HEK293 (cell line): ENCODE results near the gene BDKRB2.

Experiments
- CTCF ChIA-PET: fragments of 350-600 bp; formaldehyde crosslinking; extraction: SDS; loops from one replicate; lab custom pipeline; 2021; ENCODE audit warnings: antibody characterized with exemption; lab: Yijun Ruan, JAX
- POLR2A ChIA-PET: fragments of 300-600 bp; formaldehyde crosslinking; extraction: SDS; loops from one replicate; lab custom pipeline; 2020; ENCODE audit warnings: antibody characterized with exemption, inconsistent platforms; lab: Yijun Ruan, JAX
- H3K27ac ChIP-seq: fragments of 200-500 bp; sonication (Bioruptor generic); 2 replicates; pipeline ENCODE4 v1.5.1; 2014; ENCODE audit warnings: low read depth, low read length, control low read depth, inconsistent platforms; ENCODE audit errors: extremely low read depth
- H3K36me3 ChIP-seq, 2 experiments: fragments of 200-500 bp in 1 of 2; sonication (Bioruptor generic) in 1 of 2; 1 replicate in 1 of 2; 2 replicates in 1 of 2; pipeline ENCODE4 v1.5.1; 2014 to 2017; ENCODE audit warnings: inconsistent platforms in 2 of 2, low read length in 2 of 2; ENCODE audit not compliant: control insufficient read depth in 2 of 2, insufficient read depth in 1 of 2
- H3K4me1 ChIP-seq: fragments of 200-500 bp; sonication (Bioruptor generic); 2 replicates; pipeline ENCODE4 v1.5.1; 2014; ENCODE audit warnings: mild to moderate bottlenecking, low read length, inconsistent platforms; ENCODE audit not compliant: control insufficient read depth, insufficient read depth
- H3K4me3 ChIP-seq: 2 replicates; pipeline ENCODE4 v1.5.1; 2011; ENCODE audit warnings: low read depth, mild to moderate bottlenecking, control low read depth, low read length, moderate library complexity
- H3K9me3 ChIP-seq: fragments of 200-500 bp; sonication (Bioruptor generic); 2 replicates; pipeline ENCODE4 v1.5.1; 2014; ENCODE audit warnings: low read depth, low read length, inconsistent platforms; ENCODE audit not compliant: control insufficient read depth, insufficient read depth
- FEZF1 ChIP-seq: fragments of 450-650 bp; formaldehyde crosslinking; IDR thresholded peaks from 2 replicates; pipeline ENCODE4 v1.5.1; 2016; ENCODE audit warnings: missing biosample characterization, missing genetic modification characterization
- ZEB2 ChIP-seq: fragments of 450-650 bp; formaldehyde crosslinking; IDR thresholded peaks from 2 replicates; pipeline ENCODE4 v1.5.1; 2016; ENCODE audit warnings: missing biosample characterization, missing genetic modification characterization
- ZIC2 ChIP-seq: fragments of 450-650 bp; formaldehyde crosslinking; IDR thresholded peaks from 2 replicates; pipeline ENCODE4 v1.5.1; 2016; ENCODE audit warnings: missing biosample characterization, missing genetic modification characterization
- ZNF274 ChIP-seq, 2 experiments: fragments of 200-500 bp in 1 of 2; fragments of 450-650 bp in 1 of 2; sonication (Bioruptor generic) in 1 of 2; formaldehyde crosslinking in 1 of 2; IDR thresholded peaks; 2 replicates each; pipeline versions ENCODE4 v1.5.1 to v1.6.1; 2014 to 2016; ENCODE audit warnings: borderline replicate concordance in 1 of 2, inconsistent platforms in 1 of 2, low read length in 1 of 2, missing biosample characterization in 1 of 2, missing genetic modification characterization in 1 of 2
- ZNF501 ChIP-seq: fragments of 450-650 bp; formaldehyde crosslinking; IDR thresholded peaks from 2 replicates; pipeline ENCODE4 v1.5.1; 2016; ENCODE audit warnings: missing biosample characterization, missing genetic modification characterization
- ZNF521 ChIP-seq: fragments of 450-650 bp; formaldehyde crosslinking; IDR thresholded peaks from 2 replicates; pipeline ENCODE4 v1.5.1; 2017; ENCODE audit warnings: missing biosample characterization, mild to moderate bottlenecking, missing genetic modification characterization
- ZNF530 ChIP-seq: fragments of 450-650 bp; formaldehyde crosslinking; IDR thresholded peaks from 2 replicates; pipeline ENCODE4 v1.5.1; 2016; ENCODE audit warnings: low read depth, missing biosample characterization, missing genetic modification characterization
- ZNF558 ChIP-seq: fragments of 450-650 bp; formaldehyde crosslinking; IDR thresholded peaks from 2 replicates; pipeline ENCODE4 v1.5.1; 2016; ENCODE audit warnings: missing biosample characterization, missing genetic modification characterization
- ZNF585B ChIP-seq: fragments of 450-650 bp; formaldehyde crosslinking; IDR thresholded peaks from 2 replicates; pipeline ENCODE4 v1.5.1; 2016; ENCODE audit warnings: missing biosample characterization, missing genetic modification characterization
- ZNF701 ChIP-seq: fragments of 450-650 bp; formaldehyde crosslinking; IDR thresholded peaks from 2 replicates; pipeline ENCODE4 v1.5.1; 2016; ENCODE audit warnings: missing biosample characterization, missing genetic modification characterization
- ZNF777 ChIP-seq: fragments of 450-650 bp; formaldehyde crosslinking; IDR thresholded peaks from 2 replicates; pipeline ENCODE4 v1.5.1; 2017; ENCODE audit warnings: missing biosample characterization, missing genetic modification characterization, borderline replicate concordance
- ZSCAN16 ChIP-seq: fragments of 450-650 bp; formaldehyde crosslinking; IDR thresholded peaks from 2 replicates; pipeline ENCODE4 v1.5.1; 2016; ENCODE audit warnings: missing biosample characterization, missing genetic modification characterization
- TF ChIP-seq, protein P1 (sequence below): fragments of 450-650 bp; formaldehyde crosslinking; IDR thresholded peaks from 2 replicates; pipeline ENCODE4 v1.5.1; 2016; ENCODE audit warnings: missing biosample characterization, missing genetic modification characterization
- TF ChIP-seq, protein P2 (sequence below): fragments of 450-650 bp; formaldehyde crosslinking; IDR thresholded peaks from 2 replicates; pipeline ENCODE4 v1.5.1; 2017; ENCODE audit warnings: missing biosample characterization, missing genetic modification characterization
- TF ChIP-seq, protein P3 (sequence below): fragments of 450-650 bp; formaldehyde crosslinking; IDR thresholded peaks from 2 replicates; pipeline ENCODE4 v1.5.1; 2017; ENCODE audit warnings: missing biosample characterization, missing genetic modification characterization
- TF ChIP-seq, protein P4 (sequence below): fragments of 450-650 bp; formaldehyde crosslinking; IDR thresholded peaks from 2 replicates; pipeline ENCODE4 v1.5.1; 2016; ENCODE audit warnings: missing biosample characterization, missing genetic modification characterization, low read depth
- TF ChIP-seq, protein P5 (sequence below): fragments of 450-650 bp; formaldehyde crosslinking; IDR thresholded peaks from 2 replicates; pipeline ENCODE4 v1.5.1; 2016; ENCODE audit warnings: missing biosample characterization, missing genetic modification characterization, borderline replicate concordance
- TF ChIP-seq, protein P6 (sequence below): fragments of 450-650 bp; formaldehyde crosslinking; IDR thresholded peaks from 2 replicates; pipeline ENCODE4 v1.5.1; 2016; ENCODE audit warnings: missing biosample characterization, missing genetic modification characterization

The BDKRB2 gene

DNA sequence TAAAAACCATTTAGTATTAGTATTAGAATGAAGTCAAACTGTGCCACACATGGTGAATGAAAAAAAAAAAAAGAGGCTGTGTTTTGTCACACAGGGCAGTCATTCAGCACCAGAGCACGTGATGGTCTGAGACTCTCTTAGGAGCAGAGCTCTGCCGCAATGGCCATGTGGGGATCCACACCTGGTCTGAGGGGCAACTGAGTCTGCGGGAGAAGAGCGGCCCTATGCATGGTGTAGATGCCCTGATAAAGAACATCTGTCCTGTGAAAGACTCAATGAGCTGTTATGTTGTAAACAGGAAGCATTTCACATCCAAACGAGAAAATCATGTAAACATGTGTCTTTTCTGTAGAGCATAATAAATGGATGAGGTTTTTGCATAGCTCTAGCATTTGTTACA is 39.1 kb downstream of the BDKRB2 start:
- Histone ChIP-seq H3K4me1 (no peaks in the 10 kb centered on the region), H3K4me3 (no peak overlapping the region), H3K36me3 (no peaks in the 10 kb centered on the region), H3K9me3 (no peaks in the 10 kb centered on the region), H3K27ac (no peak overlapping the region)
- CTCF ChIA-PET: no interaction called here
- POLR2A ChIA-PET: no interaction called here
- TF ChIP-seq ZNF274 (IDR thresholded peaks at IDR 0.05; ENCODE audit: low read length) (no peak), ZNF274 (tag by site-specific recombination; IDR thresholded peaks at IDR 0.05; ENCODE audit: borderline replicate concordance) (no peak), ZNF558 (tag by site-specific recombination) (no peak), ZNF530 (tag by site-specific recombination) (no peak), ZSCAN16 (tag by site-specific recombination) (no peak), FEZF1 (tag by site-specific recombination) (no peak), ZNF585B (tag by site-specific recombination) (no peak), ZEB2 (no peak), ZNF501 (tag by site-specific recombination) (no peak), ZNF777 (no peak), ZNF521 (tag by site-specific recombination) (no peak), ZIC2 (tag by site-specific recombination) (no peak), ZNF701 (tag by site-specific recombination) (no peak)
- TF ChIP-seq, protein P1, sequence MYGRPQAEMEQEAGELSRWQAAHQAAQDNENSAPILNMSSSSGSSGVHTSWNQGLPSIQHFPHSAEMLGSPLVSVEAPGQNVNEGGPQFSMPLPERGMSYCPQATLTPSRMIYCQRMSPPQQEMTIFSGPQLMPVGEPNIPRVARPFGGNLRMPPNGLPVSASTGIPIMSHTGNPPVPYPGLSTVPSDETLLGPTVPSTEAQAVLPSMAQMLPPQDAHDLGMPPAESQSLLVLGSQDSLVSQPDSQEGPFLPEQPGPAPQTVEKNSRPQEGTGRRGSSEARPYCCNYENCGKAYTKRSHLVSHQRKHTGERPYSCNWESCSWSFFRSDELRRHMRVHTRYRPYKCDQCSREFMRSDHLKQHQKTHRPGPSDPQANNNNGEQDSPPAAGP (tag by site-specific recombination): no peak
- TF ChIP-seq, protein P2, sequence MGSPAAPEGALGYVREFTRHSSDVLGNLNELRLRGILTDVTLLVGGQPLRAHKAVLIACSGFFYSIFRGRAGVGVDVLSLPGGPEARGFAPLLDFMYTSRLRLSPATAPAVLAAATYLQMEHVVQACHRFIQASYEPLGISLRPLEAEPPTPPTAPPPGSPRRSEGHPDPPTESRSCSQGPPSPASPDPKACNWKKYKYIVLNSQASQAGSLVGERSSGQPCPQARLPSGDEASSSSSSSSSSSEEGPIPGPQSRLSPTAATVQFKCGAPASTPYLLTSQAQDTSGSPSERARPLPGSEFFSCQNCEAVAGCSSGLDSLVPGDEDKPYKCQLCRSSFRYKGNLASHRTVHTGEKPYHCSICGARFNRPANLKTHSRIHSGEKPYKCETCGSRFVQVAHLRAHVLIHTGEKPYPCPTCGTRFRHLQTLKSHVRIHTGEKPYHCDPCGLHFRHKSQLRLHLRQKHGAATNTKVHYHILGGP (tag by site-specific recombination): no peak
- TF ChIP-seq, protein P3, sequence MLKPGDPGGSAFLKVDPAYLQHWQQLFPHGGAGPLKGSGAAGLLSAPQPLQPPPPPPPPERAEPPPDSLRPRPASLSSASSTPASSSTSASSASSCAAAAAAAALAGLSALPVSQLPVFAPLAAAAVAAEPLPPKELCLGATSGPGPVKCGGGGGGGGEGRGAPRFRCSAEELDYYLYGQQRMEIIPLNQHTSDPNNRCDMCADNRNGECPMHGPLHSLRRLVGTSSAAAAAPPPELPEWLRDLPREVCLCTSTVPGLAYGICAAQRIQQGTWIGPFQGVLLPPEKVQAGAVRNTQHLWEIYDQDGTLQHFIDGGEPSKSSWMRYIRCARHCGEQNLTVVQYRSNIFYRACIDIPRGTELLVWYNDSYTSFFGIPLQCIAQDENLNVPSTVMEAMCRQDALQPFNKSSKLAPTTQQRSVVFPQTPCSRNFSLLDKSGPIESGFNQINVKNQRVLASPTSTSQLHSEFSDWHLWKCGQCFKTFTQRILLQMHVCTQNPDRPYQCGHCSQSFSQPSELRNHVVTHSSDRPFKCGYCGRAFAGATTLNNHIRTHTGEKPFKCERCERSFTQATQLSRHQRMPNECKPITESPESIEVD: no peak
- TF ChIP-seq, protein P4, sequence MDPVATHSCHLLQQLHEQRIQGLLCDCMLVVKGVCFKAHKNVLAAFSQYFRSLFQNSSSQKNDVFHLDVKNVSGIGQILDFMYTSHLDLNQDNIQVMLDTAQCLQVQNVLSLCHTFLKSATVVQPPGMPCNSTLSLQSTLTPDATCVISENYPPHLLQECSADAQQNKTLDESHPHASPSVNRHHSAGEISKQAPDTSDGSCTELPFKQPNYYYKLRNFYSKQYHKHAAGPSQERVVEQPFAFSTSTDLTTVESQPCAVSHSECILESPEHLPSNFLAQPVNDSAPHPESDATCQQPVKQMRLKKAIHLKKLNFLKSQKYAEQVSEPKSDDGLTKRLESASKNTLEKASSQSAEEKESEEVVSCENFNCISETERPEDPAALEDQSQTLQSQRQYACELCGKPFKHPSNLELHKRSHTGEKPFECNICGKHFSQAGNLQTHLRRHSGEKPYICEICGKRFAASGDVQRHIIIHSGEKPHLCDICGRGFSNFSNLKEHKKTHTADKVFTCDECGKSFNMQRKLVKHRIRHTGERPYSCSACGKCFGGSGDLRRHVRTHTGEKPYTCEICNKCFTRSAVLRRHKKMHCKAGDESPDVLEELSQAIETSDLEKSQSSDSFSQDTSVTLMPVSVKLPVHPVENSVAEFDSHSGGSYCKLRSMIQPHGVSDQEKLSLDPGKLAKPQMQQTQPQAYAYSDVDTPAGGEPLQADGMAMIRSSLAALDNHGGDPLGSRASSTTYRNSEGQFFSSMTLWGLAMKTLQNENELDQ (tag by site-specific recombination): no peak
- TF ChIP-seq, protein P5, sequence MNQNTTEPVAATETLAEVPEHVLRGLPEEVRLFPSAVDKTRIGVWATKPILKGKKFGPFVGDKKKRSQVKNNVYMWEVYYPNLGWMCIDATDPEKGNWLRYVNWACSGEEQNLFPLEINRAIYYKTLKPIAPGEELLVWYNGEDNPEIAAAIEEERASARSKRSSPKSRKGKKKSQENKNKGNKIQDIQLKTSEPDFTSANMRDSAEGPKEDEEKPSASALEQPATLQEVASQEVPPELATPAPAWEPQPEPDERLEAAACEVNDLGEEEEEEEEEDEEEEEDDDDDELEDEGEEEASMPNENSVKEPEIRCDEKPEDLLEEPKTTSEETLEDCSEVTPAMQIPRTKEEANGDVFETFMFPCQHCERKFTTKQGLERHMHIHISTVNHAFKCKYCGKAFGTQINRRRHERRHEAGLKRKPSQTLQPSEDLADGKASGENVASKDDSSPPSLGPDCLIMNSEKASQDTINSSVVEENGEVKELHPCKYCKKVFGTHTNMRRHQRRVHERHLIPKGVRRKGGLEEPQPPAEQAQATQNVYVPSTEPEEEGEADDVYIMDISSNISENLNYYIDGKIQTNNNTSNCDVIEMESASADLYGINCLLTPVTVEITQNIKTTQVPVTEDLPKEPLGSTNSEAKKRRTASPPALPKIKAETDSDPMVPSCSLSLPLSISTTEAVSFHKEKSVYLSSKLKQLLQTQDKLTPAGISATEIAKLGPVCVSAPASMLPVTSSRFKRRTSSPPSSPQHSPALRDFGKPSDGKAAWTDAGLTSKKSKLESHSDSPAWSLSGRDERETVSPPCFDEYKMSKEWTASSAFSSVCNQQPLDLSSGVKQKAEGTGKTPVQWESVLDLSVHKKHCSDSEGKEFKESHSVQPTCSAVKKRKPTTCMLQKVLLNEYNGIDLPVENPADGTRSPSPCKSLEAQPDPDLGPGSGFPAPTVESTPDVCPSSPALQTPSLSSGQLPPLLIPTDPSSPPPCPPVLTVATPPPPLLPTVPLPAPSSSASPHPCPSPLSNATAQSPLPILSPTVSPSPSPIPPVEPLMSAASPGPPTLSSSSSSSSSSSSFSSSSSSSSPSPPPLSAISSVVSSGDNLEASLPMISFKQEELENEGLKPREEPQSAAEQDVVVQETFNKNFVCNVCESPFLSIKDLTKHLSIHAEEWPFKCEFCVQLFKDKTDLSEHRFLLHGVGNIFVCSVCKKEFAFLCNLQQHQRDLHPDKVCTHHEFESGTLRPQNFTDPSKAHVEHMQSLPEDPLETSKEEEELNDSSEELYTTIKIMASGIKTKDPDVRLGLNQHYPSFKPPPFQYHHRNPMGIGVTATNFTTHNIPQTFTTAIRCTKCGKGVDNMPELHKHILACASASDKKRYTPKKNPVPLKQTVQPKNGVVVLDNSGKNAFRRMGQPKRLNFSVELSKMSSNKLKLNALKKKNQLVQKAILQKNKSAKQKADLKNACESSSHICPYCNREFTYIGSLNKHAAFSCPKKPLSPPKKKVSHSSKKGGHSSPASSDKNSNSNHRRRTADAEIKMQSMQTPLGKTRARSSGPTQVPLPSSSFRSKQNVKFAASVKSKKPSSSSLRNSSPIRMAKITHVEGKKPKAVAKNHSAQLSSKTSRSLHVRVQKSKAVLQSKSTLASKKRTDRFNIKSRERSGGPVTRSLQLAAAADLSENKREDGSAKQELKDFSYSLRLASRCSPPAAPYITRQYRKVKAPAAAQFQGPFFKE (tag by site-specific recombination): no peak
- TF ChIP-seq, protein P6, sequence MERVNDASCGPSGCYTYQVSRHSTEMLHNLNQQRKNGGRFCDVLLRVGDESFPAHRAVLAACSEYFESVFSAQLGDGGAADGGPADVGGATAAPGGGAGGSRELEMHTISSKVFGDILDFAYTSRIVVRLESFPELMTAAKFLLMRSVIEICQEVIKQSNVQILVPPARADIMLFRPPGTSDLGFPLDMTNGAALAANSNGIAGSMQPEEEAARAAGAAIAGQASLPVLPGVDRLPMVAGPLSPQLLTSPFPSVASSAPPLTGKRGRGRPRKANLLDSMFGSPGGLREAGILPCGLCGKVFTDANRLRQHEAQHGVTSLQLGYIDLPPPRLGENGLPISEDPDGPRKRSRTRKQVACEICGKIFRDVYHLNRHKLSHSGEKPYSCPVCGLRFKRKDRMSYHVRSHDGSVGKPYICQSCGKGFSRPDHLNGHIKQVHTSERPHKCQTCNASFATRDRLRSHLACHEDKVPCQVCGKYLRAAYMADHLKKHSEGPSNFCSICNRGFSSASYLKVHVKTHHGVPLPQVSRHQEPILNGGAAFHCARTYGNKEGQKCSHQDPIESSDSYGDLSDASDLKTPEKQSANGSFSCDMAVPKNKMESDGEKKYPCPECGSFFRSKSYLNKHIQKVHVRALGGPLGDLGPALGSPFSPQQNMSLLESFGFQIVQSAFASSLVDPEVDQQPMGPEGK: no peak
- TF ChIP-seq, all 188 proteins: peak for 0
